Measurements from ENCODE around the gene RNF43. TPM values are rescaled to one million over a fixed set of nuclear protein-coding genes. Genes with fewer than 3 reads are reported as not detected.

Gene RNF43
- total RNA-seq, 1 experiment from 2014 or later: 42.2 TPM

DNA sequence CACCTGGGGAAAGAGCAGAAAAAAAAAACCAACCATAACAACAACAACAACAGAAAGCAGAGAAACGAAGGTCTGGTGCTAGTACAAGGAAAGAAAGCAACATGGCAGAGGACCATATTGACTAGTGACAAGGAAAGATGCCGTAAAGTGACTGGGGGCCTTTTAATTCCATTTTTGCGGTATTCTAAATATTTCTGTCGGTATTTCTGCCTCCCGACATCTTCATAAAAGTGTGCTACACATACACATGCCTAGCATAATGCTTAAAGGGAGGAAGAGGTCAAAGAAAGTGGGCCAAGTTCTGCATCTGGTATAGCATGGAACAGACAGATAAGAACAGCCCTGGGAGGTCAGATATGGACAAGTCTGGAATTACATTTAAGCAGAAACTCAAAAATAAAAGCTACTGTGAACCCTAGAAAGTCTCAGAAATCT, 19.5 kb upstream of the RNF43 start:
- no peaks in the 10 kb centered on the region for H3K79me2 ChIP-seq (ENCODE audit: insufficient read depth, low read length)
- no peak overlapping the region for H3K4me2 ChIP-seq (ENCODE audit: low read length)
- H3K27ac ChIP-seq (ENCODE audit: low read depth, low read length): no peak overlapping the region
- RAD21 ChIA-PET (ENCODE audit: low non-redundant PET in 1 of 2, low total read pairs in 2 of 2, uncharacterized antibody in 2 of 2, unreplicated experiment in 2 of 2): no interaction called here
- POLR2A ChIA-PET: interaction anchor here (1.3 kb wide), 1 partner anchor 9 kb away, joined by 5 read pairs; no protein-coding TSS in a partner anchor
- H3K9ac ChIP-seq (ENCODE audit: low read length): no peak overlapping the region
- H4K20me1 ChIP-seq (ENCODE audit: insufficient read depth): no peaks in the 10 kb centered on the region
- no TSS peak for BruUV-seq (replicated peaks)
- ATAC-seq: no peak
- H3K4me1 ChIP-seq (ENCODE audit: control insufficient read depth in 1 of 2, insufficient read depth in 2 of 2, low read length in 2 of 2): no peaks in the 10 kb centered on the region
- intact Hi-C loops (cut with micrococcal nuclease): no loop called here
- H3K36me3 ChIP-seq (ENCODE audit: control insufficient read depth in 1 of 2, insufficient read depth in 2 of 2, low read length in 2 of 2): no peaks in the 10 kb centered on the region
- DNase-seq (ENCODE audit: low read depth, low spot score): no peak
- H2AFZ ChIP-seq (ENCODE audit: low read depth, low read length, poor library complexity, severe bottlenecking): peak overlapping the region; percentile 6
- no peaks in the 10 kb centered on the region for H3K9me3 ChIP-seq (ENCODE audit: control insufficient read depth in 1 of 2, insufficient read depth in 1 of 2, low read depth in 1 of 2, low read length in 2 of 2)
- no peak overlapping the region for H3K4me3 ChIP-seq (replicated peaks in 1 of 2; ENCODE audit: low read depth in 1 of 2, low read length in 2 of 2)
- no peak for TF ChIP-seq EZH2phosphoT487 (IDR thresholded peaks at IDR 0.05; ENCODE audit: borderline replicate concordance)
- no peak for TF ChIP-seq ZNF274 (IDR thresholded peaks at IDR 0.05; ENCODE audit: low read depth, low read length)
- TF ChIP-seq, protein P1, sequence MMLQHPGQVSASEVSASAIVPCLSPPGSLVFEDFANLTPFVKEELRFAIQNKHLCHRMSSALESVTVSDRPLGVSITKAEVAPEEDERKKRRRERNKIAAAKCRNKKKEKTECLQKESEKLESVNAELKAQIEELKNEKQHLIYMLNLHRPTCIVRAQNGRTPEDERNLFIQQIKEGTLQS (IDR thresholded peaks at IDR 0.05): no peak
- TF ChIP-seq, protein P2, sequence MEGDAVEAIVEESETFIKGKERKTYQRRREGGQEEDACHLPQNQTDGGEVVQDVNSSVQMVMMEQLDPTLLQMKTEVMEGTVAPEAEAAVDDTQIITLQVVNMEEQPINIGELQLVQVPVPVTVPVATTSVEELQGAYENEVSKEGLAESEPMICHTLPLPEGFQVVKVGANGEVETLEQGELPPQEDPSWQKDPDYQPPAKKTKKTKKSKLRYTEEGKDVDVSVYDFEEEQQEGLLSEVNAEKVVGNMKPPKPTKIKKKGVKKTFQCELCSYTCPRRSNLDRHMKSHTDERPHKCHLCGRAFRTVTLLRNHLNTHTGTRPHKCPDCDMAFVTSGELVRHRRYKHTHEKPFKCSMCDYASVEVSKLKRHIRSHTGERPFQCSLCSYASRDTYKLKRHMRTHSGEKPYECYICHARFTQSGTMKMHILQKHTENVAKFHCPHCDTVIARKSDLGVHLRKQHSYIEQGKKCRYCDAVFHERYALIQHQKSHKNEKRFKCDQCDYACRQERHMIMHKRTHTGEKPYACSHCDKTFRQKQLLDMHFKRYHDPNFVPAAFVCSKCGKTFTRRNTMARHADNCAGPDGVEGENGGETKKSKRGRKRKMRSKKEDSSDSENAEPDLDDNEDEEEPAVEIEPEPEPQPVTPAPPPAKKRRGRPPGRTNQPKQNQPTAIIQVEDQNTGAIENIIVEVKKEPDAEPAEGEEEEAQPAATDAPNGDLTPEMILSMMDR (IDR thresholded peaks at IDR 0.05 in 2 of 3, conservative IDR thresholded peaks at IDR 0.05 in 1 of 3; ENCODE audit: borderline replicate concordance in 1 of 3, insufficient read depth in 1 of 3, low read depth in 2 of 3, low read length in 2 of 3): no peak
- TF ChIP-seq SP1 (IDR thresholded peaks at IDR 0.05; ENCODE audit: low read depth): no peak
- H3K9me2 ChIP-seq (ENCODE audit: insufficient read depth): no peaks in the 10 kb centered on the region
- CTCF ChIA-PET: interaction anchor here (0.6 to 4.6 kb wide), 4 partner anchors 9 to 119 kb away, joined by 3 to 61 read pairs (median 14); partner anchors contain the start of gene RNF43
- H3K27me3 ChIP-seq (ENCODE audit: insufficient read depth, low read length): no peaks in the 10 kb centered on the region

DNA sequence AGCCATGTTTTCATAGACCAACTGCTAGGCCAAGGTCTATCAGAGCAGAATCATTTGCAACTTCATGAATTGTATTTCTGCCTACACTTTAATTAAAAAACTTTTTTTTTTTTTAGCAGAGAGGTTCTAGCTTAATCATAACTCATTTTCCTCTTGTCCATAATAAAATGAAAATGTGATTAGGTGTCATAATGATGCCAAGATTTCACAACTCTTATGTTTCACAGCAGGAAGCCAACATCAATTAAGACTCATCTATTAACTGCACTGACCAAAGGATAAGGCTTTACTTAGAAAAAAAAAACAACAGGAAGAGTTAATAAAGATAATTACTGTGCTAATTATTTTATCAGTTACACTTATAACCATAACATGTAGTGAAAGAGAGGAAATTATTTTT, 18.9 kb upstream of the RNF43 start:
- Histone ChIP-seq H3K9me2 (ENCODE audit: insufficient read depth) (no peaks in the 10 kb centered on the region), H3K4me3 (replicated peaks in 1 of 2; ENCODE audit: low read depth in 1 of 2, low read length in 2 of 2) (no peak overlapping the region), H3K9me3 (ENCODE audit: control insufficient read depth in 1 of 2, insufficient read depth in 1 of 2, low read depth in 1 of 2, low read length in 2 of 2) (no peaks in the 10 kb centered on the region), H3K4me1 (ENCODE audit: control insufficient read depth in 1 of 2, insufficient read depth in 2 of 2, low read length in 2 of 2) (no peaks in the 10 kb centered on the region), H3K79me2 (ENCODE audit: insufficient read depth, low read length) (no peaks in the 10 kb centered on the region), H3K9ac (ENCODE audit: low read length) (no peak overlapping the region), H3K27ac (ENCODE audit: low read depth, low read length) (no peak overlapping the region), H3K27me3 (ENCODE audit: insufficient read depth, low read length) (no peaks in the 10 kb centered on the region), H2AFZ (ENCODE audit: low read depth, low read length, poor library complexity, severe bottlenecking) (no peak overlapping the region), H4K20me1 (ENCODE audit: insufficient read depth) (no peaks in the 10 kb centered on the region), H3K4me2 (ENCODE audit: low read length) (no peak overlapping the region), H3K36me3 (ENCODE audit: control insufficient read depth in 1 of 2, insufficient read depth in 2 of 2, low read length in 2 of 2) (no peaks in the 10 kb centered on the region)
- TF ChIP-seq SIN3A (IDR thresholded peaks at IDR 0.05; ENCODE audit: low read depth) (no peak), TCF7L2 (IDR thresholded peaks at IDR 0.05; ENCODE audit: borderline replicate concordance, extremely low read depth, insufficient read depth, insufficient read length) (no peak), EZH2 (IDR thresholded peaks at IDR 0.05) (no peak), EZH2phosphoT487 (IDR thresholded peaks at IDR 0.05; ENCODE audit: borderline replicate concordance) (no peak)
- TF ChIP-seq, protein P2 (IDR thresholded peaks at IDR 0.05 in 2 of 3, conservative IDR thresholded peaks at IDR 0.05 in 1 of 3; ENCODE audit: borderline replicate concordance in 1 of 3, insufficient read depth in 1 of 3, low read depth in 2 of 3, low read length in 2 of 3): no peak
- POLR2A ChIA-PET: interaction anchor here (2.0 kb wide), 1 partner anchor 19 kb away, joined by 8 read pairs; the partner anchor contains the start of gene RNF43
- no peak for DNase-seq (ENCODE audit: low read depth, low spot score)
- CTCF ChIA-PET: interaction anchor here (1.6 to 4.6 kb wide), 2 partner anchors 9 to 119 kb away, joined by 7 to 61 read pairs; no protein-coding TSS in a partner anchor
- intact Hi-C loops (cut with micrococcal nuclease): no loop called here
- ATAC-seq: no peak
- BruUV-seq (replicated peaks): no TSS peak
- RAD21 ChIA-PET (ENCODE audit: low non-redundant PET in 1 of 2, low total read pairs in 2 of 2, uncharacterized antibody in 2 of 2, unreplicated experiment in 2 of 2): no interaction called here
